G401 (cell line): ENCODE measurements around the gene NFATC2. TPM values are rescaled to one million over a fixed set of nuclear protein-coding genes. Genes with fewer than 3 reads are reported as not detected.

Source experiments
- DNase-seq: peaks from one replicate; pipeline ENCODE4 v3.0.0-alpha.2; 2015; ENCODE audit warnings: low spot score
- in situ Hi-C: cut with HindIII; loops from 2 replicates; pipeline ENCODE4 v1.10.0; 2016; ENCODE audit warnings: low sequenced_read_pairs, mixed read lengths
- total RNA-seq: library from RNA; depleted of rRNA; stranded (reverse); fragments of >200 nt; shearing (Covaris generic); gene quantifications from 2 replicates; pipeline ENCODE4 v1.2.3, GENCODE V29; 2014

The NFATC2 gene
- total RNA-seq, 1 experiment from 2014 or later: 0.95 TPM

DNA sequence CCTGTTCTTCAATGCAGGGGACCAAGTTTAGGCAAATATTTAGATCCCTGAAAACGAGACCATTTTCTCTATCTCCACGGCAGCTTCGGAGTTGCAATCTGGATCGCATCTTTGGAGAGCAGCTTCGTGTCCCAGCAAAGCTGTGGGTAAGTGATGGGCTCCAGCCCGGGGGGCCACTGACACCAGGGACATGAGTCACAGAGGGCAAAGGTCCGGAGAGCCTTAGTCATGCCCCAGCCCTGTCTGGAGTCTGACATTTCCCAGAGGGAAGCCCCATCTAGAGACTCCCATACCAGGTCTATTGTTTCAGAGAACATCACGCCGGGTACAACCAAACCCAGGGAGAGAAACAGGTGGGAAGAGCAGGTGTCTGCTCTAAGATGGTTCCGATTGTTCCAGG lies 95.9 kb downstream of the NFATC2 start:
- DNase-seq: peak; percentile 27
- in situ Hi-C loops: no loop called here

DNA sequence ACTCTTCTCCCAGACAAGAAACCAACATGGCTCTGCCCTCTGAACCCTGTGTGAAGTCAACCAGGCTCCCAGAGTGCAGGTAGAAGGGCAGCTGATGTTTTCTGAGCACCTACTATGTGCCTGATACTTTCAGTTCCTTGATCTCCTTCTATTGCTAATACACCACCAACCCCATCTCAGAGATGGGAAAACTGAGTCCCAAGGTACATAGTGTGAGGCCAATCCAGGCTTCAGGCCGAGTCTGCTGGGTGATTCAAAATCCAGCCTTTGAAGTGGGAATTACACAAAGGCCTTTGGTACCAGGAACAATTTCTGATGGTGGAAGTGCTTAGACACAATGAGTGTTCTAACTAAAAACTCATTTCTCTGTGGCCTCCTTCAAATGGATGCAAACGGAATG lies 96.3 kb downstream of the NFATC2 start:
- no peak for DNase-seq
- in situ Hi-C loops: no loop called here

DNA sequence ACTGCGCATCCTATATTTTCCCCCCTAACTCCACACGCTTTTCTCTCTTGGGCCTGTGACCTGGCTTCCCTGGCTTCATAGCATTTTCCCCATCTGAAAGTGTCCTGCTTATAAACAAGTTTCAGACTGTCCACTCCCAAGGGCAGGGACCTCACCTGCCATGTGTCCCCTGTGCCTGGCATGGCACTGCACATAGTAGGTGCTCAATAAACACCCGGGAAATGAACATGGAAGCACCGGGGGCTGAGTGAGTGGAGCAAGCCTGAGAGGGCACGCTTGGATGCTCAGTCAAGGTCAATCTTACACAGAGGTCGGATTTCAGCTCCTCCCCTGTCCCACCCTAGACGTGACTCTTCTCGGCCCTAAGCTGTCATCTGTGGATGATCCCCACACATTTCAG lies 96.9 kb downstream of the NFATC2 start:
- in situ Hi-C loops: no loop called here
- no peak for DNase-seq

DNA sequence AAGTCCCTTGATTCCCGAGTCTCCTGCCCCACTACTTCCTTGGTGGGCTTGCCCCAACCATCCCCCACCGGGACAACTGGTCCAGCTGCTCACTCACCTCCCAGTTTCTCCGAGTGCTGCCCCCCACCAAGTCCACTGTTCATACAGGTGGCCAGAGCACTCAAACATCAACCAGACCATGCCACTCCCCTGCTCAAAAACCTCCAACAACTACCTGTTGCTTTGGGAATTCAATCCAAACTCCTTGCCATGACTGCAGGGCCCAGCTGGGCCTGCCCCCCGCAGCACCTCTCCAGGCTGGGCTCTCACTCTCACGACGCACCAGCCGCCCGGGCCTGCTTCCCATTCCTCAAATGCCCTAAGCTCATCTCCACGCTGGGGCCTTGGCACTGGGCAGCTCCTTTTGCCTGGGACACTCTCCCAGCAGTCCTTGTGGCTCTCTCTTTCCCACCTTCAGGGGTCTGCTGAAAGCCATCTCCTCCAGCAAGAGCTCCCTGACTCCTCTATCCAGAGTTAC lies 97.5 kb downstream of the NFATC2 start:
- in situ Hi-C loops: no loop called here
- no peak for DNase-seq

DNA sequence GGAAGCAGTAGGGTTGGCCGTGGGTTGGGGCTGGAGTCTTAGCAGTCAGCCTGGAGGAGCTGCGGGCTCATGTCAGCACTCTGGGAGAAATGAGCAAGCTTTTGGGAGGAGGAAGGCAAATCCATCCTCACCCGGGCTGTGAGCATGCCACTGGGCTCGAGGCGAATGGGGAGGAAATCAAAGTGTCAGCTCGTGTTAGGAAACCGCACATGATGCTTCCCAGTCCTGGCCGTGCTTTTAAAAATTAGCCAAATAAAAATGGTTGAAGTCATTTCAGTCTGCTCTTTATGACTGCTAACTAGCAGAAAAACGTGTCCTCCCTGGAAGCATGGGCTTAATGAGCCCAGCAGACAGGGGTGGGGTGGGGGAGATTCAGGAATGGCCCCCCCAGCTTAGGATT lies 98.1 kb downstream of the NFATC2 start:
- in situ Hi-C loops: no loop called here
- peak; percentile 30 for DNase-seq

DNA sequence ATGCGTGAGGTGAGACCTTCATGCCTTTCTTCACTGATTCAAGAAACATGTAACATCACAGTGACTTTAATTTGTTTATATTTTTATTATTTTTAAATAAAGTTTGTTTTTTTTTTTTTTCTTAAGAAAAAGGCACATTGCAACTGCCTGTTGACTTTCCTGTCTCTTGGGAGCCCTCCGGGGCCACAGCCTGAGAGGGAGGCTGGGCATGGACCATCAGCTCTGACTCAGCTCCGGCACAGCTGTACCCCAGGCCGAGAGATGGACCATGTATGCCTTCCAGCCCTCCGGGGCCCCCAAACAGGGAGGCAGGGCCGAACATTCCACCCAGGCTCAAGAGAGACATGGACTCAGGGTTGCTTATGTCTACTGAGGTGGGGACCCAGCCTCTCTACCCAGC lies 99.9 kb downstream of the NFATC2 start:
- in situ Hi-C loops: no loop called here
- no peak for DNase-seq

DNA sequence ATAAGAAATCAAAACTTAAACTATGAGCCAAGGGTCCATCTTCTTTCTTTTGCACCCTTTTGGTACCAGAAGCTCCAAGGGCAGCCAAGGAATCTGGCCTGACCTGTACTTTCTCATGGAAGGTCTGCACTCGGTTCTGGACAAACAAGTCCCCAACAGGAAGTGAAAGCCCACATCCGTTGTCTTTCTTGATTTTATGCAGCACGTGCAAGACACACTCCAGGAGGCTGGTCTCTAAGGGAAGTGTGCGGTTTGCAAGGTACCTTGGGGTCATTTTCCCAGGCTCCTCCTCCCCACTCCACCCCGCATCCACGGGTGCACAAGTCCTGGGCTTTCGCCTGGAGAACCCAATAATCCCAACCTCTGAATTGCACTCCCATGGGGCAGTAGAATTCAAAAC lies 101.9 kb downstream of the NFATC2 start:
- no peak for DNase-seq
- in situ Hi-C loops: no loop called here

DNA sequence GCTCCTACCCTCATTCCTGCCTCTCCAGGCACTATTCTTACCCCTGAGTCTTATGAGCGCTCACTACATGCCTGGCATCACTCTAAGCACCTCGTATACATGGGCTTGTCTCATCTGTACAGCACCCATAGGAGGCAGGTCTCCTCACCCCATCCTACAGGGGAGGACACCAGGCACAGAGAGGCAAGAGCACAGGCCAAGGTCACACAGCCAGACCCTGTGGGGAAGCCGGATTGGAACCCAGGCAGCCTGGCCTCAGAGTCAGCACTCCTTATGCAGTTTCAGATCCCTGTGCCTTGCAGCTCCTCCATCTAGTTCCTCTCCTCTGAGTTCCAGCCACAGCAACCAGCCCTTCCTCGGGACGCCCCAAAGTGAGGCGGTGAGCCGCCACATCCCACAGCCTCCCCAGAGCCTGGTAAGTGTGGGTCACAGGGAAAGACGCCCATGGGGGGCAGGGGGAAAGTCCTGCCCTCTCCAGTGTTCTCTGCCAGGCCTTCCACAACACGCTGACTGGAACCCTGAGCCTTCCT lies 103.3 kb downstream of the NFATC2 start:
- no peak for DNase-seq

DNA sequence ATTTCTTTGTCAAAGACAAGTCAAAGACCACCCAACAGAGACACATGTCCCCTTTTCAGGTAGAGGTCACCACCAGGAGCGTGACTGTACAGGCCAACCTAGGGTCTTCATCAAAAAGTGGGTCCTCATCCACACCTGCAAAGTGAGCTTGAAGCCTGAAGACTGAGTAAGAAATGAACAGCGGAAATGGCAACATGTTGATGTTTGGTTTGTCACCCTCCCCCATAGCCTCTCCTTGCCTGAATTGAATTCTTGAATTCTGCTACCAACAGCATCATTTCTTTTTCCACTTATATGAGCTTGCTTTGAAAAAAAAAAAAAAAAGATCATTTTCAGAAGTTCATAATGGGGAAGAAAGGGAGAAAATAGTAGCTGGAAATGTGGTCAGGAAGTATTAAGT lies 104.4 kb downstream of the NFATC2 start:
- DNase-seq: no peak
- in situ Hi-C loops: no loop called here

More for the DNA sequence above, 103.3 kb downstream of the NFATC2 start:
- in situ Hi-C loops: no loop called here

DNA sequence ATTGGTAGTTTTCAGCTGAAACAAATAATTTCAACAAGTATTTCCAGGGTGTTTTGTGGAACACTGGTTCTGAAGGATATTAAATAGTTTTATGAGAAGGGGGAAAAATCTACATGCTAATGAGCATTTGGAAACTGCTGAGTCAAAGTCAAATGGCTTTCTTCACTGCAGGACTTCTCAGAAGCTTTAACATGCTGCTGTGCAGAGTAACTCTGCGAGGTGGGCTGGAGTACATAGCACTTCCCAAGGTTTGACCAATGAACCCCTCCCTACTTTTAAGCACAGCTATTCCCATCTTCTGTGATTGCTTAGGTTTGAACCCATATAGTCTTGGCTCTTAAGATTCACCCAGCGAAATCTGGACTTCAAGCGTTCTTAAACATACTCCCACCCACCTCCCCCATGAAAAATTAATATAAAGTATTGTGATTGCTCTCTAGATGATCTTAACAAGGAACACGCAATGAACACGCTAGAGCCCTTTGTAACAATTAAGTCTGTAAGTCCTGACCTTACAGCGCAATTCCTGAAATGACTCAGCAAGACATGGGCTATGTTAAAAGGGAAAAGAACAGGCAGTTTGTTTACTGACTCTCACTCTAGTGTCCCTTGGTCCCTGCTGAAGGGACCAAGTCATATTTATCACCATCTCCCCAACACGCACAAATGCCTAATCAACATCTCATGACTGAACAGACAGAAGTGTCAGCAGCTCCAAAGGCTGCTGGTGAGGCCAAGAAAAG lies 105.2 kb downstream of the NFATC2 start:
- in situ Hi-C loops: no loop called here
- DNase-seq: no peak

DNA sequence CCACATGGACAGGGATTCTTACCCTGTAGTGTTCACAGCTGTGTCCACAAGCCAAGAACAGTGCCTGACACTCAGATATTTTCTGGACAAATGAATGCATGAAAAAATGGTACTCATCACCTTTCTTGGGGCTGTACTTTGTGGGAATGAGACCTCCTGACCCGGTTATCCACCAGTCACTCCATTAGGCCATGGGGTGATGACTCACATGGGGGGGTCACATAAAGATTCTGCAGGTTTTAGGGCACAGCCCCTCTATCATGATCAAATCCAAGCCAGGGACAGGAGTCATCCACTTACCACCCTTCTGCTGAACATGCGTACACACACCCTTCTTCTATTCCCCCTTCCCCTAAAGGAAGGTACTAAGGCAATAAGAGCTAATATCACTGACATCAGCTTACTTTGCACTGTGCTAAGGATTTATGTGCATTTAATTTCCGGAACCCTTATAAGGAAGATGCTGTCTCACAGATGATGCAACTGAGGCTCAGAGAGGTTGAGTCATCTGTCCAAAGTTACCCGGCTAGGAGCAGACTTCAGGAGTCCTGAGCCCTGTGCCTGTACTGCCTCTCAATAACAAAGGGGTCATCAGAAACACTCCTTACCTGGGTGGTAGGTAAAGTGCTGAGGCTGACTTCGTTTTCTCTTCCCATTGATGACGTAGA lies 107.8 kb downstream of the NFATC2 start:
- in situ Hi-C loops: no loop called here
- DNase-seq: no peak

DNA sequence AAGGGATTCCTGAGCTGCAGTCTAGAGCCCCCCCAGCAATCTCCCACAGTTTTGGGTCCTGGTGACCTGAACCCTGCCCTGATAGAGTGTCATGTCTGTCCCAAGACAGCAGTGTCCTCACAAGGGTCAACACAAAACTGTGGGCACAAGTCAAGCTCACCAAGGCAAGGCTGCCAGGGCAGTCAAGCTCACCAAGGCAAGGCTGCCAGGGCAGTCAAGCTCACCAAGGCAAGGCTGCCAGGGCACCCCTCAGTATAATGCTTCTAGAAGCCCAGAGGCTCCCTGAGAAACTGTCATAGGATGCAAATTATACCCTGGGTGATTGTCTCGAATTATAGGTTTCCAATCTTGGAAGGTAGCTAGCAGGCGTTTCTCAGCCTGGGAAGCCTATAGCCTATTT lies 108.5 kb downstream of the NFATC2 start:
- in situ Hi-C loops: no loop called here

DNA sequence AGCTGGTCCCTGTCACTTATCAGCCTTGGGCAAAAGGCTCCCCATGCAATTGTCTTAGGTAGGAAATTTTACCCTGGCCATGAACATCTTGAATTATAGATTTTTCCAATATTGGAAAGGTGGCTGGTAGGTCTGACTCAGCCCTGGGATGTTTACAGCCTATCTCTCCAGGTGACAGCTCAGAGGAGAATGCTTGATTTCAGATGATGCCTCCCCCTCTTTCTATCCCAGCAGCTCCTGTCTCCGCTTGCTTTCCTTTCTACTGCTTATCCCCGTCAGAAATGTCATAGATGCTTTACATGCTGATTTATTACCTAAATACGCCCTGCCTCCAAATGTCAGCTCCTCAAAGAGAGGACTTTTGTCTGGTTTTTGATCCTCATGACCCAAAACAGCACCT lies 109.6 kb downstream of the NFATC2 start:
- DNase-seq: no peak
- in situ Hi-C loops: no loop called here

More for the DNA sequence above, 108.5 kb downstream of the NFATC2 start:
- no peak for DNase-seq

DNA sequence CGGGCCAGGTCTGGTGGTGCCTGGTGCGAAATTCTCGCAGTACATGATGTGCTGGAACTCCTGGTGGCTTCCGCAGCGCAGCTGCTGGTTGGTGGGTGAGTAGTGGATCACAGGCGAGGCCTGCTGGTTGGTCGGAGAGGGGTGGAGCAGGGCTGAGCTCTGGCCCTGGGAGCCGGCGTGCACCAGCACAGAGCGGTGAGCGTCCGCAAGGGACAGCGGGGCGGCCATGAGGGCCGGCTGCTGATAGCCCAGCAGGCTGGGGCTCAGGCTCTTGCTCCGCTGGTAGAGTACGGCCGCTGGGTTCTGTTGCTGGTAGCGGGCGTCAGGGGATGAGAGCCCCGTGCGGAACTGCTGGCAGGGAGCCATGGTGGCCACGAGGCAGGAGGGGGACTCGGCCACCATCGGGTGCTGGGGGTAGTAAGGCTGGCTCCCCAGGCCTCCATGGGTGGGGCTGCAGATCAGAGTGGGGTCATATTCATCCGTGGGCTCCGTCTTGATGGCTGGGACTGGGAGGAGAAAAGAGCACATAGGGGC lies 110.2 kb downstream of the NFATC2 start:
- in situ Hi-C loops: no loop called here
- DNase-seq: no peak

DNA sequence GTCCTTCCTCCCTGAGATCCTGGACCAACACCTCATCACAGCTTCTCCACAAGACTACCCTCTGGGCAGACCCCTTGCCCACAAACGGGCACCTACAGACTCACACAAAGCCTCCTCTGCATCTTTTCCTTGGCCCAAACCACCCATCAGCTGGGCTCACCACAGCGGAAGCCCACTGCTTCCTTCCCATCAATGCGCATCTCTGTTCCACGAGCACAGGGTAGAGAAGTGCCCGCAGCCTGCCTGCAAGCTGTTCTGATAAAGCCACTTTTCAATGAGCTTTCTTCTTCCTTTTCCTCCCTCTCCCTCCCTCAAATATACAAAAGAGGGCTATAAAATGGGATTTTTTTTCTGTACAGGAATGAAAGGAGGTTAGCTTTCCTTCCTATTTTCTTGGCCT lies 111.2 kb downstream of the NFATC2 start:
- DNase-seq: no peak
- in situ Hi-C loops: no loop called here

DNA sequence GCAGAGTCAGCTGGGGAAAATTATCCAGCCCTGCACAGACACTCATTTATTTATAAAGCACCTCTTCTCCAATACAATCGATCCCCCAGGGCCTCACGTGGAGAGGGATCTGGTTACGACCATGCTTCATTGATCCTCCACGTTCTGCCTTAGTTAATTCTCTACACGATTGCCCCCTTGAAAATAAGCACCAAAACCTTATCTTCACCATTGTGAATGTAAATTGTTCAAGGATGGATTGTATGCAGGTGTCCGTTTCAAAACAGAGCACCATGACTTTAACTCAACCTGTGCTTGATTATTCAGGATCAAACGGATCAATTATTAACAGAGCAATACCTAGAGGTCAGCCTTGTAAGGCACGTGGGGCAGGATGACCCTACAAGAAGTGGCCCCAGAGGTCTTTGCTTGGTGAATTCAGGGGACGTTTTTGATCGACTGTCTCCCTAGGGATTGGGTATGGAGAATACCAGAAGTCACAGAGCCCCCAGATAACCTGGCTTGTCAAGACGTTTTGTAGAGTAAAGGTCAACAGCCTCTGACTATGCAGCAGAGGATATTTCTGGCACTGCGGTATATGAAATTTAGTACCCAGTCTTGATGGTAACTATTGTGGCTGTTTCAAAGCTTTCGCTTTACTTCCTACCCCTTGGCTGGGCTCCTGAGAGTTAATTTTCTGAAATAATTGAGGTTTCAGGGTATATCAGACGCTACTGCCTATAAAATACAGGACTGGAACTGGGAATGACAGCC lies 112.1 kb downstream of the NFATC2 start:
- in situ Hi-C loops: no loop called here

DNA sequence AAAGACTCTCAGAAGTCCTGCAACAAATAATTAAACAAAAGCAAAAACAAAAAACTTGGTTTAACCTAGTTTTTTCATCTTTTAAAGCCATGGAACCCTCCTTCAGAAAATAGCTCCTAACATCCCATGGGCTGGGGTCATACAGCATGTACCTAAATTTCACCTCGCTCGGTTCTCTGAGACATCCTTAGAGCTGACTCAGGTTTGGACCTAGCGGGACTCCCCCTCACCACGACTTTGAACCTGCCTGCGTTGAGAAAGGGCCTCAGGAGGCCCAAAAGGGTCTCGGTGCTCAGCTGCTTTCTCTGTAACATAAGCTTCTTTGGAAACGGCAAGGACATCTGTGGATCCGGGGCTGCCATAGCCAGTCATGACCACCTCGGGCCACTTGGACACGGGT lies 112.8 kb downstream of the NFATC2 start:
- no peak for DNase-seq
- in situ Hi-C loops: no loop called here

More for the DNA sequence above, 112.1 kb downstream of the NFATC2 start:
- no peak for DNase-seq

DNA sequence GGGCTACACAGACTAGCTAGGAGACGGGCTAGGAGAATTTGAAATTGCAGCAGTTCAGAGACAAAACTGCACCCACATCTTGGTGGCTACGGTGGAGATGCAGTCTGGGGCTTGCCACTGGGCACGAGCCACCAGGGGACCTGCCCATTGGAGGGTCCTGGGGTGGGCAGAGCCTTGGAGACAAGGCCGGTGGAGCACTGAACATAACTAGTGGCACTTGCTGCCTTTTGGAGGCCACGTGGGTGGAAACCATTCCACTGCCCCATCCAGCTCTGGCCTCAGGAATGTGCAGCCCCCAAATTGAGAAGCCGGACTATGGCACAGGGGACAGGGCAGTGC lies 113.4 kb downstream of the NFATC2 start:
- in situ Hi-C loops: no loop called here
- DNase-seq: no peak

DNA sequence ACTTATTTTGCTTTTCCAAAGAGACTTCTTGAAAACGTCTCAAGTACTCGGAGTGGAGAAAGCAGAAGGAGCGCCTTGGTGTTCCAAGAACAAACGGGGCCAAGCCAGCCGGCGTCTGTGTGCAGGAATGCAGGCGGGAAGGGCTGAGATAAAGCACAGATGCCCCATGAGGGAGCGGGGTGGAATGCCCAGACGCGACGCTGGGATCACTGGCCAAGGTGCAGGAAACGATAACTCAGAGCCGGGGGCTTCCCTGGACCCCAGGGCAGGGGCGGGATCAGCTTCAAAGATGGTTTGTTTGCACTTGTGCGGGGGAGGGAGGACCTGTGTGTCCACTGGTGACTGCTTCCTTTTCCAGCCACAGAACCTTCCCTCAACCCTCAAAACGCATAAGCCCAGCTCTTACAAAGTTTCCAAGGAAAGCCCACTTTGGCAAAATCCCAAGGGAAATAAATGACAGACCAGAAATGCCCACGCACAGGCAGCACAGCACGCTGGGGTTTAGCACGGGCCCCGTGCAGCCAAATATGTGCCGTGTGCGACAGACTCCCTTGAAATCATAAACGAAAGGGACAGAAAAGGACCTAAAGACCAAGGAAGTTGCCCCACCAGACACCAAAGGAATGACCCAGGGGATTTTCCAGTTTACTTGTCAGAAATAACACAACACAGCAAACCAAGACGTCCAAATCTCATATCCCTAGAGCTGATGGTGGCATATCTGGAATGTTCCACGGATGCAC lies 113.9 kb downstream of the NFATC2 start:
- DNase-seq: no peak
- in situ Hi-C loops: no loop called here
